Mesodermal cell (in vitro differentiated cells): Measurements from ENCODE around the gene PFKFB3.
A peak's percentile ranks its signal among the peaks of the same experiment; 100 is the strongest.
"Not testable (repeated sequence)": the region's sequence is repeated elsewhere in the genome, so short reads cannot be mapped to it uniquely, and the experiment has no call there.

Experiments used
- H3K27ac ChIP-seq: 2 replicates; pipeline ENCODE4 v1.7.0; 2013; ENCODE audit warnings: mild to moderate bottlenecking, low read depth, low read length, moderate library complexity; ENCODE audit not compliant: severe bottlenecking
- H3K36me3 ChIP-seq: 2 replicates; pipeline ENCODE4 v1.7.1; 2013; ENCODE audit warnings: mild to moderate bottlenecking, low read length, moderate library complexity; ENCODE audit not compliant: control insufficient read depth, insufficient read depth
- H3K4me1 ChIP-seq: one replicate; pipeline ENCODE4 v1.7.1; 2013; ENCODE audit warnings: mild to moderate bottlenecking, low read length; ENCODE audit not compliant: insufficient read depth, control insufficient read depth, poor library complexity, severe bottlenecking
- H3K4me3 ChIP-seq: 2 replicates; pipeline ENCODE4 v1.7.0; 2013; ENCODE audit warnings: low read length, control low read depth, mild to moderate bottlenecking; ENCODE audit not compliant: insufficient read depth, poor library complexity, severe bottlenecking; ENCODE audit errors: extremely low read depth
- H3K9me3 ChIP-seq: 2 replicates; pipeline ENCODE4 v1.7.1; 2013; ENCODE audit warnings: mild to moderate bottlenecking, low read length, moderate library complexity; ENCODE audit not compliant: control insufficient read depth
- WGBS, 2 experiments: methylation state at CpG; one replicate each; pipeline ENCODE4 v1.1.5; 2013; ENCODE audit warnings: missing lambda C conversion rate in 2 of 2; ENCODE audit not compliant: insufficient coverage in 2 of 2; 5-methylcytosine and 5-hydroxymethylcytosine counted together

PFKFB3 gene

DNA sequence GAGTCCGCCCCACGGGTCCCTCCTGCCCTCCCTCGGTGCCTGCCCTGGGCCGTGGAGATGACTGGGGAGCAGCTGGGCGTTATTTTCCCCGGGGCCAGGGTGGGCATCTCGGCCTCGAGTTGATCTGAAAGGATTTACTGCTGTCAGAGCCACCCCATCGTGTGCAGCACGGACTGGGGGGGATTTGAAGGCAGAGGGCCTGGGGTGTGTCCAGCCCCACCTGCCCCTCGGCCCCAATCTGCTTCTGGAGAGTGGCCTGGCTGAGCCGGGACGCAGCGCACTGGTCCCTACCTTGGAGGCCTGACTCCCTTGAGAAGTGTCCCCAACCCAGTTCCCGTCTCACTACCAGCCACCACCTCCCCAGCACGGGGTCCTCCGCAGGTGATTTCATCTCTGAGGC is 24.2 kb upstream of the PFKFB3 start:
- H3K9me3 ChIP-seq, result no peaks in the 10 kb centered on the region
- H3K36me3 ChIP-seq, result peaks cover 13% of the 10 kb centered on the region
- no peak overlapping the region for H3K27ac ChIP-seq
- H3K4me3 ChIP-seq, result no peak overlapping the region
- H3K4me1 ChIP-seq, result peaks cover 13% of the 10 kb centered on the region
- WGBS, 2 experiments, result 92 to 95% methylated on average over 17 of the region's 17 CpGs

DNA sequence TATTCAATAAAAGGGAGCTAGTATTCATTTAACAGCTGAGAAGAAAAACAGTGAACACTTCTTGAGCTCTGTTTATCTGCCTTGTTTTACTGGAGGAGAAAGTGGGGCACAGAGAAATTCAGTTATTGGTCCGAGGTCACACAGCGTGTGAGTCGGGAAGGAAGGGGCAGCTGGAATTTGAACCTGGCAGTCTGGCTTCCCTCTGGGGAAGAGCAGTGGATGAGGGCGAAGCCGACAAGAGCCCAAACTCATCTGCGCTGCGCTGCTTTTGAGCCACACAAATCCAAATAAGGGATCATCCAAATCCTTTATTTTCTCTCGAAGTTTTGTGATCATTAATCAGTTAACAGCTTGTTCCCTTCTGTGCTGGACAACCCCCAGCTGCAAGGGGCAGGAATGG is 23.7 kb upstream of the PFKFB3 start:
- 96 to 98% methylated on average over 7 to 8 of the region's 8 CpGs for WGBS, 2 experiments
- H3K4me1 ChIP-seq, result peaks cover 13% of the 10 kb centered on the region
- H3K4me3 ChIP-seq, result no peak overlapping the region
- H3K27ac ChIP-seq, result no peak overlapping the region
- peaks cover 13% of the 10 kb centered on the region for H3K36me3 ChIP-seq
- no peaks in the 10 kb centered on the region for H3K9me3 ChIP-seq

DNA sequence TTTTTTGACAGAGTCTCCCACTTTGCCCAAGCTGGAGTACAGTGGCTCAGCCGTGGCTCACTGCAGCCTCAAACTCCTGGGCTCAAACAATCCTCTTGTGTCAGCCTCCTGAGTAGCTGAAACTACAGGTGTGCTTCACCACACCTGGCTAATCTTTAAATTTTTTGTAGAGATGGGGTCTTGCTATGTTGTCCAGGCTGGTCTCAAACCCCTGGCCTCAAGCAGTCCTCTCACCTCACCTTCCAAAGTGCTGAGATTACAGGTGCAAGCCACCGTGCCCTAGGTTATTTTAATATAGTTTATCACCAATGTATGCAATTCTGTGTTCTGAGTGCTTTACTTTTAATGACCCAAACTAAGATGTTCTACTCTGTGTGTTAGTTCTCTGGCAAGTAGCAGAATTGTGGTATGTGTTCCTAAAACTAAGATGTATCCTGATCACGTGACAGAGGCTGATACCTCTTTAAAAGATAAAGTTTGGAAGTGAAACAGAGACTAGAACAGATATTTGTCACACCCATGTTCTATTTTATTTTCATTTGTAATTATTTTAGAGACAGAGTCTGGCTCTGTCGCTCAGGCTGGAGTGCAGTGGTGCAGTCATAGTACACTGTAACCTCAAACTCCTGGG is 22.1 kb upstream of the PFKFB3 start:
- 100% methylated on average over 1 of the region's 4 CpGs for WGBS, 2 experiments
- H3K36me3 ChIP-seq, result peaks cover 8% of the 10 kb centered on the region
- H3K4me3 ChIP-seq, result no peak overlapping the region
- no peaks in the 10 kb centered on the region for H3K9me3 ChIP-seq
- H3K27ac ChIP-seq, result no peak overlapping the region
- peaks cover 13% of the 10 kb centered on the region for H3K4me1 ChIP-seq

DNA sequence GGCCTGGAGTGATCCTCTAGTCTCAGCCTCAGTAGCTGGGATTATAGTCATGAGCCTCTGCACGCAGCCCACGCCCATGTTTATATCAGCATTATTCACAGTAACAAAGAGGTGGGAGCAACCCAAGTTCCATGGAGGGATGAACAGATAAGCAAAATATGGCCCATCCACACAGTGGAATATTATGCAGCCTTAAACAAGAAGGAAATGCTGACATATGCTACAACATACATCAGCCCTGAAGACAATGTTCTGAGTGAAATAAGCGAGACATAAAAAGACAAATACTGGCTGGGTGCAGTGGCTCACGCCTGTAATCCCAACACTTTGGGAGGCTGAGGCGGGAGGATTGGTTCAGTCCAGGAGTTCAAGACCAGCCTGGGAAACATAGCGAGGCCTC is 21.5 kb upstream of the PFKFB3 start:
- Histone ChIP-seq H3K4me1 (peaks cover 13% of the 10 kb centered on the region), H3K9me3 (no peaks in the 10 kb centered on the region)
- 95 to 98% methylated on average over 4 to 5 of the region's 6 CpGs for WGBS, 2 experiments

DNA sequence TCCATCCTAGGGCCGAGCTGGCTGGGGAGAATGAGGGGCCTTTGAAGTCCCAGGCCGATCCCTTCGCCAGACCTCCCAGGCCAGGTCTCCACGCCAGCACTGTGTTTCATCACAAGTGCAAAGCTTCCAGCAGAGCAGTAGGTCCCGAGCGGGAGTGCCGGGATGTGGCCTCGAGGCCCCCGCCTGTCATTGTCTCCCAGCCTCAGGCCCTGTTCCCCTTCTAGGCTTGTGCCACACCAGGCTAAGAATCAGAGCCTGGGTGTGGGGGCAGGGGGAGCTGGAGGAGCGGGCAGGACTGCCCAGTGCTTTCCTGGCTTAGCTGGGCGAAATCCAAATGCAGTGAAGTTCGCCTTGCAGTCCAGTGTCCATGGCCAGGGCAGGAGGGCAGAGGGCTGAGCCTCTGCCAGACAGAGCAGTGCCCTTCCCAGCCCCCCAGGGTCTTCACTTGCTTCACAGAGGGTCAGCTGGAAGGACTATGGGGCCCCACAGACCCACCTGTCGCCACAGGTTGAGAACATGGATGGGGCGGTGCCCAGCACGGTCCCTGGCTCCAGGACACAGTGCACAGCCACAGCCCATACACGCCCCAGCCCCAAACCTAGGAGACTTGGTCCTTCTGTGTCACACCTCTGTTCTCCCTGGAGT is 20.2 kb upstream of the PFKFB3 start:
- Histone ChIP-seq H3K4me1 (peaks cover 6% of the 10 kb centered on the region), H3K4me3 (no peak overlapping the region), H3K36me3 (peaks cover 2% of the 10 kb centered on the region), H3K27ac (peak overlapping the region; percentile 19), H3K9me3 (no peaks in the 10 kb centered on the region)
- WGBS, 2 experiments, result 76 to 79% methylated on average over 14 to 15 of the region's 16 CpGs

More for the DNA sequence above, 21.5 kb upstream of the PFKFB3 start:
- Histone ChIP-seq H3K36me3 (peaks cover 2% of the 10 kb centered on the region), H3K27ac (no peak overlapping the region), H3K4me3 (no peak overlapping the region)

DNA sequence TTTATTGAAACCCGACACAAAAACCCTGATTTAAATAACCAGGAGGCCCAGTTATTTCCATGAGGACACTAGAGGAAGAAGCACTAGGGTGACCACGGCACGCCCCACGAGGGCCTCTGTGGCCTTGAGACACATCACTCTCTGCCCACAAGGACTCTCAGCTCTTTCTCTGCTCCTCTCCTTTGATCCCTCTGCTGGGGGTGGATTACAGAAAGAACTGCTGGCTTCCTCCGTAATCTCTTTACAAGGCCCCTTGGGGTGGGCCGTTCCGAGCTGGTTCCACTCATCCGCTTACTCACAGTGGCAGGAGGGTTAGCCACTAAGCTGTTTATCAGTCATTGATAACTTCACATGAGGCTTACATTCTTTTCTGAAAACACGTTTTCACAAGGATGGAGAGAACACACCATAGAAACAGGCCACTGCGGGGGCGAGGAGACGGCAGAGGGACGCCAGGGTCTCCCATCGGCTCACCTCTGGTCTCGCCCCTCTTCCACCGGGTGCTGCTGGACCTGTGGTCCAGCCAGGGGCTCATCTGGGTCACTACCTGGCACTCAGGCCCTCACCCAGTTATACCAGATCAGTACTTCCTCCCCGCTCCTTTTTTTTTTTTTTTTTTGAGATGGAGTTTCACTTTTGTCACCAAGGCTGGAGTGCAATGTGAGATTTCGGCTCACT is 17.6 kb upstream of the PFKFB3 start:
- WGBS, 2 experiments, result 79 to 88% methylated on average over 13 of the region's 18 CpGs
- H3K4me1 ChIP-seq, result peaks cover 3% of the 10 kb centered on the region
- no peaks in the 10 kb centered on the region for H3K9me3 ChIP-seq
- peak overlapping the region; percentile 49 for H3K27ac ChIP-seq
- peaks cover 6% of the 10 kb centered on the region for H3K36me3 ChIP-seq
- H3K4me3 ChIP-seq, result no peak overlapping the region

DNA sequence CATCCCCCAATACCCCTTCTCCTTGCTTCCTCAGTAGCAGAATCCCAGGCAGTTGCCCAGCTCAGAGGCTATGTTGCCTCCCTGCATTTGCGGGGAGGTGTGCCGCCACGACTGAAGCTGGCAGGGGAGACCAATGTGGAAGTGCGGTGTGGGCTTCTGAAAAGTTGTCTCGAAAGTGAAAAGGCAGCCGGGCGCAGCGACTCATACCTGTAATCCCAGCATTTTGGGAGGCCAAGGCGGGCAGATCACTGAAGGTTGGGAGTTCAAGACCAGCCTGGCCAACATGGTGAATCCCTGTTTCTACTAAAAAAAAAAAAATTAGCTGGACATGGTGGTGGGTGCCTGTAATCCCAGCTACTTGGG is 15.9 kb upstream of the PFKFB3 start:
- H3K4me1 ChIP-seq, result peaks cover 3% of the 10 kb centered on the region
- no peaks in the 10 kb centered on the region for H3K9me3 ChIP-seq
- 89 to 91% methylated on average over 7 to 9 of the region's 9 CpGs for WGBS, 2 experiments
- peaks cover 12% of the 10 kb centered on the region for H3K36me3 ChIP-seq
- no peak overlapping the region for H3K27ac ChIP-seq
- no peak overlapping the region for H3K4me3 ChIP-seq

DNA sequence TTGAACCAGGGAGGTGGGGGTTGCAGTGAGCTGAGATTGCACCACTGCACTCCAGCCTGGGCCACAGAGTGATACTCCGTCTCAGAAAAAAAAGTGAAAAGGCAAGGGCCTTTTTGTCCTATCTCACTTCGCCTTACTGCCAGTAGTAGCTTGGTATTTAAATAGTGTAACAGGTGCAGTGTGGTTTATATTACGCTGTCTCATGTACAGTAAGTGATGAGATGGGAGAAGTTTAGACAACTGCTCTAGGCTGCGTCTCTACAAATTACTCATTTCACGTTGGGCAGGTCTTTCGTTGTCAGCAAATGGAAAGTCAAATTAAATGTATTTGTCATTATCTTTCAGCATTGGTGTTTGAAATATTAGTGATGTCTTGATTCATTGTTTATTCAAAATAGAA is 15.5 kb upstream of the PFKFB3 start:
- peaks cover 12% of the 10 kb centered on the region for H3K36me3 ChIP-seq
- H3K9me3 ChIP-seq, result no peaks in the 10 kb centered on the region
- H3K27ac ChIP-seq, result no peak overlapping the region
- peaks cover 3% of the 10 kb centered on the region for H3K4me1 ChIP-seq
- WGBS, 2 experiments, result 93 to 98% methylated on average over 6 of the region's 6 CpGs
- H3K4me3 ChIP-seq, result no peak overlapping the region

DNA sequence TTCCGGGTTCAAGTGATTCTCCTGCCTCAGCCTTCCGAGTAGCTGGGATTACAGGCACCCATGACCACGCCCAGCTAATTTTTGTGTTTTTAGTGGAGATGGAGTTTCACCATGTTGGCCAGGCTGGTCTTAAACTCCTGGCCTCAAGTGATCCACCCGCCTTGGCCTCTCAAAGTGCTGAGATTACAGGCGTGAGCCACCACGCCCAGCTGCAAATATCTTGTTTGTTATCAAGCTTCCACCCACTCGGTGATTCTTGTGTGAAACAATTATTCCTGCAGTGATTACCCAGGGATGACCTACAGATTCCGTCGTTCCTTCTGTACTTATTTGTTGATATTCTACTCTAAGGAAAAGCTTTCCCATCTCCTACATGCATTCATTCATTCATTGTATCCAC is 12.7 kb upstream of the PFKFB3 start:
- H3K27ac ChIP-seq, H3K9me3 ChIP-seq, H3K4me3 ChIP-seq, H3K4me1 ChIP-seq: not testable (repeated sequence)
- peaks cover 12% of the 10 kb centered on the region for H3K36me3 ChIP-seq
- 94 to 98% methylated on average over 5 to 7 of the region's 9 CpGs for WGBS, 2 experiments

DNA sequence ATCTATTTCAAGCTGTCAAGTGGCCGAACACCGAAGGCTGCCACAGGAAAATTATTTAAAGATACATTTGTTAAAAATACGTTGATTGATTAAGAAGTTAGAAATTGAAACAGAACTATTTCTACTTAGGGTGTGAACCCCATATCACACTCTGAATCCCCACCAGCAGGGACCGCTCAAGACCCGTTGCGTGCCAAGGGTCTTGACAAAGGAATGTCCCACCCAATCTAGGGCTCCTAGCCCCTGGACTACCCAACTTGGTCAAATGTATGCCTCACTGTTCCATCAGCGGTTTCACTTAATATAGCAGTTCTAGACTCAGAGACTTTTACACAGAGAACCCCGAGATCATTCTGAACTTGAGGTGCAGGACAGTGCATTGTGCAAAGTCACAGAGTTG is 11.6 kb upstream of the PFKFB3 start:
- Histone ChIP-seq H3K4me1 (no peaks in the 10 kb centered on the region), H3K9me3 (no peaks in the 10 kb centered on the region), H3K36me3 (peaks cover 14% of the 10 kb centered on the region), H3K4me3 (no peak overlapping the region), H3K27ac (no peak overlapping the region)
- WGBS, 2 experiments, result 80 to 85% methylated on average over 4 to 6 of the region's 8 CpGs

DNA sequence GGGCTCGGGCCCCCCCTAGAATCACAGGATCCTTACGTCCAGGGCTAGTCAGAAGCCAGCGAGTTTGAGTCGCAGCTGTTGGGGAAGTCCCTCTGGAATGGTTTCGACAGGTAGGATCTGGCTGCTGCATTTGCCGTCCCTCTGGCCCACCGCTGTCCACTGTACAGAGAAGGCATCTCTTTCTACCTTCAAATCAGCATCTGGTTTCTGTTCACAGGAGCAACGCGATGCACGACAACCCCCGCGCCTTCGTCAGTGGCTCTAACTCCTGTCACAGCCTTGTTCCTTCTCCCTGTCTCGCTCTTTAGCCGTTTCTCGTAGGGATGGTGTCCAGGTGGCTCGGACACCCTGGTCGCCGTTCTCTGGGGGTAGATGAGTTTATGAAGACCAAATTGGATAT is 11.2 kb upstream of the PFKFB3 start:
- Histone ChIP-seq H3K4me1 (no peaks in the 10 kb centered on the region), H3K4me3 (no peak overlapping the region), H3K36me3 (peaks cover 14% of the 10 kb centered on the region), H3K9me3 (no peaks in the 10 kb centered on the region), H3K27ac (no peak overlapping the region)
- 93 to 96% methylated on average over 12 to 14 of the region's 19 CpGs for WGBS, 2 experiments
